Astrocyte (in vitro differentiated cells and primary cell): ENCODE data around the gene POLR2L.

ENCODE experiments used
- EZH2 ChIP-seq: IDR thresholded peaks from 2 replicates; pipeline ENCODE4 v1.6.1; 2012; ENCODE audit warnings: mild to moderate bottlenecking, low read length, inconsistent platforms; ENCODE audit not compliant: insufficient read depth
- TF ChIP-seq, protein P1 (sequence below): IDR thresholded peaks from 2 replicates; pipeline ENCODE4 v1.5.1; 2011; ENCODE audit warnings: low read depth, mild to moderate bottlenecking, inconsistent platforms, low read length, moderate library complexity; ENCODE audit not compliant: insufficient read depth

DNA sequence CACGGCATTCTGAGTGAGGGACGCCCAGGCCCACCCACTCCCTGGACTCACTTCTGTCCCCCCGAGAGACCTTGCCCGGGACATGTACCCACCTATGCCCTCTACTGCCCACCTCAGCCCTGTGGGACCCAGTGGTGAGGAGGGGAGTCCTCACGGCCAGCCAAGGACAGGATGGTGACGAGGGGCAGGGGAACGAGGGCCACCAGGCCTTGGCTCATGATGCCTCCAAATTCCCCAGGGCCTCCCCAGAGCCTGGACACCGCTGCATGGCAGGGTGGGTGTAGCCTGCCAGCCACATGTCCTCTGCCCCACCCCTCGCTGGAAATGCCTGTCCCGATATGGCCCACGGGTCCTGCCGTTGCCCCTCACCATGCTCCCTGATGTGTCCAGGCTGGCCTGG is 26.5 kb upstream of the POLR2L start:
- TF ChIP-seq, protein P1, sequence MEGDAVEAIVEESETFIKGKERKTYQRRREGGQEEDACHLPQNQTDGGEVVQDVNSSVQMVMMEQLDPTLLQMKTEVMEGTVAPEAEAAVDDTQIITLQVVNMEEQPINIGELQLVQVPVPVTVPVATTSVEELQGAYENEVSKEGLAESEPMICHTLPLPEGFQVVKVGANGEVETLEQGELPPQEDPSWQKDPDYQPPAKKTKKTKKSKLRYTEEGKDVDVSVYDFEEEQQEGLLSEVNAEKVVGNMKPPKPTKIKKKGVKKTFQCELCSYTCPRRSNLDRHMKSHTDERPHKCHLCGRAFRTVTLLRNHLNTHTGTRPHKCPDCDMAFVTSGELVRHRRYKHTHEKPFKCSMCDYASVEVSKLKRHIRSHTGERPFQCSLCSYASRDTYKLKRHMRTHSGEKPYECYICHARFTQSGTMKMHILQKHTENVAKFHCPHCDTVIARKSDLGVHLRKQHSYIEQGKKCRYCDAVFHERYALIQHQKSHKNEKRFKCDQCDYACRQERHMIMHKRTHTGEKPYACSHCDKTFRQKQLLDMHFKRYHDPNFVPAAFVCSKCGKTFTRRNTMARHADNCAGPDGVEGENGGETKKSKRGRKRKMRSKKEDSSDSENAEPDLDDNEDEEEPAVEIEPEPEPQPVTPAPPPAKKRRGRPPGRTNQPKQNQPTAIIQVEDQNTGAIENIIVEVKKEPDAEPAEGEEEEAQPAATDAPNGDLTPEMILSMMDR, result no peak
- no peak for TF ChIP-seq EZH2
